NCI-H345 treated with DMSO at 0.1 percent for 48 hours (cell line): Measurements from ENCODE around the gene FKBP9.
A peak's percentile ranks its signal among the peaks of the same experiment; 100 is the strongest.
"Not testable (repeated sequence)": the region's sequence is repeated elsewhere in the genome, so short reads cannot be mapped to it uniquely, and the experiment has no call there.

ENCODE experiments used
- DNase-seq: peaks from one replicate; lab custom pipeline; 2025; ENCODE audit not compliant: unreplicated experiment; lab: John Stamatoyannopoulos, UW

FKBP9 gene

GRCh38 chr7:32947420-32947983, 9.7 kb upstream of the FKBP9 start:
- DNase-seq, result no peak

DNA sequence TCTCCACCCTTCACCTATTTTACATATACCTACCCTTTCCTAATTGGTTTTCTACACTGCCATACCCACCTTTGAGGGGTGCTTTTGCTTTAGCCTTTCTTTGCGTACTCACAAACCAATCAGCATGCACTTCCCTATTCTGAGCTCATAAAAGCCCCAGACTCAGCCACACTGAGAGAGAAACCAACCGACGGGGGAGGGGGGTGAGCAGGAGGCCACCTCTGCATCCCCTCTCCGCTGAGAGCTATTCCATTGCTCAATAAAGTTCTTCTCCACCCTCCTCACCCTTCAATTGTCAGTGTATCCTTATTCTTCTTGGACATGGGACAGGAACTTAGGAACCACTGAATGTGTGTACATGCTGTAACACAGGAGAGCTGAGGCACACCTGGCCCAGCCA, 9.0 kb upstream of the FKBP9 start:
- DNase-seq, result no peak

GRCh38 chr7:32952876-32953275, 4.4 kb upstream of the FKBP9 start:
- no peak for DNase-seq

DNA sequence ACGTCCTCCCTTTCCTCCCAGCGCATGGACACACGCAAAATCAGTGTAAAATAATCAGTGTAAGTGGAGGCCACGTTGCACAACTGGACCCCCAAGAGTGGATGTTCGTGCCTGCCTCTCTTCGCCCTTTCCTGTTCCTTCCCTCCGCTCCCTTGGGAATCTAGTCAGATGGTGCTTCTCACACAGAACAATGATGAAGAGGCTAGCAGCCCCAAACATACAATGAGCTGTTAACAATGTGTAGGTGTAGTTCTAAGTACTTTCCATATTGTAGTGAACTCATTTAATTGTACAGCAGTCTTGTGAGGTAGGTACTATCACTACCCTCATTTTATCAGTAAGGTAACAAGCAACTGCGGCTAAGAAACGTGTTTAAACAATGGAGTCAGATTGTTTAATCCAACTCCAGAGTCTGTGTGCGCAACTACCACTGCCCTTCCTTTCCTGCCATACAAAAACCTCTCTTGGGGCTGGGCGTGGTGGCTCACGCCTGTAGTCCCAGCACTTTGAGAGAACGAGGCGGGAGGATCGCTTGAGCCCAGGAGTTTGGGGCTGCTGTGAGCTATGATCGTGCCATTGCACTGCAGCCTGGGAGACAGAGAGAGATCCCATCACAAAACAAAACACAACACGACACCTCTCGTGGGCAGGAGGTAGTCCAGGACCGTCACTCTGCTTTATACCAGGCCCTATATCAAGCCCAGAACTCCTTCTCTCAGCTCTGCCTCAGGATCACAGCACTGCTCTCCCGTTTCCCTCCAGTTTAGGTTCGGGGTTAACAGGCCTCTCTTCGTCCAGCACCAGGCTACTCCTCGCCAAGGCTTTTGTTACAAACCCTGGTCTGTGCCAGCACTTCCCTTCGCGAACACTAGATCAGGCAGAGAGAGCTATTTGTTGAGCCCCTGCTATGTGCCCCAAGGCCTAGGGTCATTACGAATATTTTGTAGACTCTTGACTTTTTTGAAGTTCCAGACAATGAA, 1.1 kb downstream of the FKBP9 start:
- DNase-seq, result peak; percentile 75

GRCh38 chr7:32963880-32964301, 6.7 kb downstream of the FKBP9 start:
- not testable (repeated sequence) for DNase-seq

- DNase-seq, result not testable (repeated sequence)
These were observed 7.4 kb downstream of the FKBP9 start for GRCh38 chr7:32964461-32965159.

GRCh38 chr7:32966489-32967267, 9.4 kb downstream of the FKBP9 start:
- DNase-seq, result not testable (repeated sequence)

DNA sequence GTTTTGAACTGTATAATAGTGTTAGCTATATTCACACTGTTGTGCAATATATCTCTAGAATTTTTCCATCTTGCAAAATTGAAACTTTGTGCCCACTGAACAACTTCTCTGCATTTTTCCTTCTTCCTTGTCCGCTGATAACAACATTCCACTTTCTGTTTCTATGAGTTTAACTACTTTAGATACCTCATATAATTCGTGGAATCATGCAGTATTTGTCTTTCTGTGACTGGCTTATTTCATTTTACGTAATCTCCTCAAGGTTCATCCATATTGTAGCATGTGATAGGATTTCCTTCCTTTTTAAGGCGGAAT, 10.0 kb downstream of the FKBP9 start:
- DNase-seq, result not testable (repeated sequence)

- DNase-seq, result not testable (repeated sequence)
These were observed 14.7 kb downstream of the FKBP9 start for GRCh38 chr7:32971967-32972366.

DNA sequence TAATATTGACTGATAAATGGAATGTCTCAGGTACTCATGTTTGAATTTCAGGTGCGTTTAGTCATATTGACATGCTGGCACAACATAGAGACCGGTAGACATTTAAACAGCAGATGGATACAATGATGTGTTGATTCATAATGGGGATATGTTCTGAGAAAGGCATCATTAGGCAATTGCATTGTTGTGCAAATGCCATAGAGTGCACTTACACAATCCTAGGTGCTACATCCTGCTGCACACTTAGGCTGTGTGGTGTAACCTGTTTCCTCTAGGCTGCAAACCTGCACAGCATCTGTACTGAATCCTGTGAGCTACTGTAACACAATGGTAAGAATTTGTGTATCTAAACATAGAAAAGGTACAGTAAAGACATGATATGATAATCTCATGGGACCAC, 19.9 kb downstream of the FKBP9 start:
- not testable (repeated sequence) for DNase-seq

- not testable (repeated sequence) for DNase-seq
These were observed 22.0 kb downstream of the FKBP9 start for GRCh38 chr7:32979246-32979645.

- DNase-seq, result not testable (repeated sequence)
These were observed 22.7 kb downstream of the FKBP9 start for GRCh38 chr7:32979902-32980301.

DNA sequence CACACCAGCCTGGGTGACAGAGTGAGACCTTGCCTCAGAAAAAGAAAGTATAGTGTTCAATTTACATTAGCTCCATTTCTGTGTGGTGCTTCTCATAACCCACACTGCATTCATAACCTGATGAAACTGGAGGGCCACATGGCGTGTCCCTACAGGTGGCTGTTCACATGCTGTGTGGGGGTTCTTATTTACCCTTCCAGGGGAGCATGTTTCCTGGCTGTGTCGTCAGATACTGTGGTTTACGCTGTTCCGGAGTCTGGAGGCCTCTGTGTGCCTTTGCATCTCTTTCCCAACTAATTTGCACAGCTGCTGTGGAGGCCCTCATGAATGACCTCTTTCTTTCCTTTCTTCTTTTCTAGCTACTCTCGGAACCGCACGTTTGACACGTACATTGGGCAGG, 30.9 kb downstream of the FKBP9 start:
- peak; percentile 25 for DNase-seq

- not testable (repeated sequence) for DNase-seq
These were observed 33.9 kb downstream of the FKBP9 start for GRCh38 chr7:32991068-32991585.

DNA sequence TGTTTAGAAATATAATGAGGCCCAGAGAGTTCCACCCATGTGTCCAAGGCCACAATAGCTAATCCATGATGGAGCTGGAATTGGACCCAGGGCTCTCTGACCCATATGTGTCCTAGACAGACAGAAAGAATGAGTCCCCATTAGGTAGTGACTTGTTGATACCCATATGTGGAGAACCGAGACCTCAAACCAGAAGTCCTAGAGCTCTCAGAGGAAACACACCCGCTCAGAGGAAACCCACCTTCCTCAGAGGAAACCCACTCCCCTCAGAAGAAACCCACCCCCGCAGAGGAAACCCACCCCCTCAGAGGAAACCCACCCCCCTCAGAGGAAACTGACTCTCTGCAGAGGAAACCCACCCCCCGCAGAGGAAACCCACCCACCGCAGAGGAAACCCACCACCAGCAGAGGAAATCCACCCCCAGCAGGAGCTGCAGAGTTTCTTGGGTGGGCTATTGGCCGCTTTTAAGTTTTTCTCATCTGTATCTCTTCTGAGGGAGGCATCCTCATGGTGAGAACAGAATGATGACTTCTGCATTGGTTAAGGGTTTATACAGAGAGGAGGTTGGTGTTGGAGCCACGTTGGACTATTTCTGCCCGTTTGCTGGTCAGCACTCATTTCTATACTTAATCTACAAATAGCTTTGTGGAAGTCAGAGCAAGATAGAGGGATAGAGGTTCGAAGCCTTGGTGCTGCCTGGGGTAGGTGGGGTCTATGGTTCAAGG, 34.9 kb downstream of the FKBP9 start:
- DNase-seq, result not testable (repeated sequence)

DNA sequence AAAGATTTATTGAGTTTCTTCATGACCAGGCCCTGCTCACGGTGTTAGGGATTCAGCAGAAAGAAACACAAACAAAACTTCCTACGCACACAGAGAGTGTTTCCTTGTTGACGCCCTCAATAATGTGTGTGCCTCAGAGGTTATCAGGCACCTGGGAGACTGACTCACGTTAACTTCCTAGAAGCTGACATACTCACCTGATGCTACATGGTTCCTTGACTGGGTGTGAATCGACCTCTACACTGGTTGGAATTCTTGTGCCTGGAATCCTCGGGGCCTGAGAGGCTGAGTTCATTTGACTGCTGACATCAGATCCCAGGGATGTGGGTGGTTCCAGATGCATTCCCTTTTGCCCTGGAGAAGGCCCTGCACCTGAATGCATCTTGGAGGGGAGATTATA, 35.5 kb downstream of the FKBP9 start:
- not testable (repeated sequence) for DNase-seq

DNA sequence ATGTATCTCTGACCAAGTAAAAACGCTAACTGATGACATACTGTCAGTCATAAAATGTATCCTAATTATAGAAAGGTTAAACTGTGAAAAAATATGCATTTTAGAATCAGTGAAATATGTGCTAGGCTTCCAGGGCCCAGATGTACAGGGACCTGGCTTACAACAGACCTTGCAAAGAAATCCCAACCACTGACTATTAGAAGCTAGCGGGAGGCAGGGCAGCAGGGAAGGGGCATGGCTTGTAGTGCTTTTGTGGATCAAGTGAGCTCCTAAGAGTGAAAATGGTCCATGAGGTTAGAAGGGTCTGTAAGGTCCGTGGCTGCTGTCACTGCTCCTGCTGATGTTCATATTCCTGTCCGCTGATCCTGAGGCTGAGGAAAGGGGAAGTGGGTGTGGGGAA, 40.7 kb downstream of the FKBP9 start:
- DNase-seq, result not testable (repeated sequence)

- peak; percentile 60 for DNase-seq
These were observed 41.3 kb downstream of the FKBP9 start for GRCh38 chr7:32998361-32999171.

DNA sequence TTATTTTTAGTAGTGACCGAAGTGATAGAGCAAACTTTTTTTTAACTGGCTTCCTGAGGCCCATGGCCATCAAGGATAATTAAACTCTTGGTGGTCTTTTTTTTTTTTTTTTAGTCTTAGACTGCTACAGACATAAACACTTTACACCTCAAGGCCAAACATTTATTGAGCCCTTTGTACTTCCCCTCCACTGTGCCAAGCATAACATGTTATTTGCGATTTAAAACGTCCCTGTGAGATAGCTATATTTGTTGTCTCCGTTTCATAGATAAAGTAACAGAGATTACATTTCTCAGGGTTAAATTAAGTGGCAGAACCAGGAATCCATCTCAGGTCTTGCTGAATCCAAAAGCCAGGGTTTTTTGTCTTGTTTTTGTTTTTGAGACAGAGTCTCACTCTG, 42.1 kb downstream of the FKBP9 start:
- not testable (repeated sequence) for DNase-seq
